ENCODE data around the gene TRIO. TPM values are rescaled to one million over a fixed set of nuclear protein-coding genes. Genes with fewer than 3 reads are reported as not detected.
"Not testable (repeated sequence)": the region's sequence is repeated elsewhere in the genome, so short reads cannot be mapped to it uniquely, and the experiment has no call there.

Gene TRIO
- total and polyA plus RNA-seq, 12 donors: 26.2 to 85.2 (median 61.9) TPM

DNA sequence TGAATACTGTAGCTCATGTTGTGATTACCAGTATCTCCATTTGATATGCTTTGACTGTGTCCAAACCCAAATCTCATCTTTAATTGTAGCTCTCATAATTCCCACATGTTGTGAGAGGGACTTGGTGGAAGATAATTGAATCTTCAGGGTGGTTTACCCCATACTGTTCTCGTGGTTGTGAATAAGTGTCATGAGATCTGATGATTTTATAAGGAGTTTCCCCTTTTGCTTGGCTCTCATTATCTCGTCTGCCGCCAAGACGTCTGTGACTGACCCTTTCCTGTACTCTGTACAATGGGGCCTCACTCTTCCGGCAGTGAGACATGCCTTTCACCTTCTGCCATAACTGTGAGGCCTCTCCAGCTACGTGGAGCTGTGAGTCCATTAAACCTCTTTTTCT is 59.3 kb downstream of the TRIO start:
- no peaks in the 10 kb centered on the region for H3K9me3 ChIP-seq
- no peak for TF ChIP-seq CTCF (IDR thresholded peaks at IDR 0.05)
- intact Hi-C loops (cut with DNase I): loop anchor here in 3 of 10 donors (10.0 kb wide), 2 partner anchors 52 to 58 kb away; partner anchors contain the start of gene TRIO (in 2 of the 3)
- H3K27ac ChIP-seq: peak overlapping the region in 6 of 10 donors; percentile 2 to 75 (median 32)
- DNase-seq (no peak), ATAC-seq (peak in 6 of 8 donors; percentile 21 to 65 (median 44))
- WGBS, 2 donors: 53 to 70% methylated on average over 6 of the region's 6 CpGs
- no peaks in the 10 kb centered on the region for H3K27me3 ChIP-seq
- no peak overlapping the region for H3K4me3 ChIP-seq
- peaks cover 6 to 92% (median 82%) of the 10 kb centered on the region in 9 donors for H3K4me1 ChIP-seq
- no peaks in the 10 kb centered on the region for H3K36me3 ChIP-seq

DNA sequence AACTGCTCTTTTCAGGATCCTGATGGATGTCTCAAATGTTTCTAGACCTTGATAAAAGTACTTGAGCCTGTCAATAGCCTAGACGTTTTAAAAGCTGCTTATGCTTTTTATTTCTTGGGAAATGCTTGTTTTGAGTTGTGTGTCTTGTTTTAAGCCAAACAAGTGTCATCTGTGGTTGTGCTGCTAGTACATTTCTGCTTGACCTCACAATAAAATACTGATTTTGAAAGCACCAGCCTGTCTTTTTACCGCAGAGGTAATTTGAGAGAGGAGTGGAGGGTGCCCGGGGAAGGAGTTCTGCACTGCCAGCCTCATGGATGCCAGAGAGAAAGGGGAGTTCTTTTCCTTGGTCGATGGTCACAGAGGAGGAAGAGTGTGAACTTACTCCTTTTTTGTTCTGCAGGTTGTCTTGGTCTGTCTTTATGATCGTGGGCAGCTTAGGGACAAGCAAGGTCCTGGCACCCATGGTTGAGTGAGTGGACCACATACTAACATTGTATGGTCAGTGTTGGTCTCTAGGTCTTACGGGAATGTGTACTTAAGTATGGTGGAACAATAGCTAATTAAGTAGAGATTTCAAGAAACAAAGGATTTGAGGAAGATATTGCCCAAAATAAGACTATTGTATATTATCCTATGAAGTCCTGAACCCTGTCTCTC is 61.0 kb downstream of the TRIO start:
- H3K27me3 ChIP-seq: no peaks in the 10 kb centered on the region
- intact Hi-C loops (cut with DNase I): loop anchor here in 3 of 10 donors (10.0 kb wide), 2 partner anchors 51 to 59 kb away; partner anchors contain the start of gene TRIO (in 2 of the 3)
- no peaks in the 10 kb centered on the region for H3K9me3 ChIP-seq
- H3K4me3 ChIP-seq: no peak overlapping the region
- H3K36me3 ChIP-seq: no peaks in the 10 kb centered on the region
- ATAC-seq (no peak), DNase-seq (no peak)
- TF ChIP-seq CTCF (IDR thresholded peaks at IDR 0.05): no peak
- peak overlapping the region in 6 of 10 donors; percentile 17 to 78 (median 62) for H3K27ac ChIP-seq
- 65 to 73% methylated on average over 6 of the region's 6 CpGs for WGBS, 2 donors
- peaks cover 5 to 93% (median 81%) of the 10 kb centered on the region in 9 donors for H3K4me1 ChIP-seq

- no peak for TF ChIP-seq CTCF (IDR thresholded peaks at IDR 0.05)
- Histone ChIP-seq H3K9me3 (no peaks in the 10 kb centered on the region), H3K27ac (peak overlapping the region in 6 of 10 donors; percentile 44 to 78 (median 62)), H3K36me3 (no peaks in the 10 kb centered on the region), H3K27me3 (no peaks in the 10 kb centered on the region), H3K4me1 (peaks cover 0 to 93% (median 77%) of the 10 kb centered on the region in 9 donors), H3K4me3 (peak overlapping the region in 3 of 10 donors; percentile 6 to 19 (median 8))
- DNase-seq (peak; percentile 30 to 51), ATAC-seq (peak in 6 of 8 donors; percentile 43 to 69 (median 63))
- intact Hi-C loops (cut with DNase I): loop anchor here in 3 of 10 donors (10.0 kb wide), 2 partner anchors 50 to 60 kb away; partner anchors contain the start of gene TRIO (in 2 of the 3)
- WGBS, 2 donors: 34 to 45% methylated on average over 9 of the region's 9 CpGs
Observed at GRCh38 chr5:14204785-14205321, 61.7 kb downstream of the TRIO start.

- no peak overlapping the region for H3K27ac ChIP-seq
- H3K4me1 ChIP-seq: peaks cover 0 to 93% (median 76%) of the 10 kb centered on the region in 9 donors
- ATAC-seq: no peak
- intact Hi-C loops (cut with DNase I): loop anchor here in 3 of 10 donors (10.0 kb wide), 2 partner anchors 49 to 61 kb away; partner anchors contain the start of gene TRIO (in 2 of the 3)
- H3K4me3 ChIP-seq: no peak overlapping the region
- no peak for DNase-seq
- H3K36me3 ChIP-seq: no peaks in the 10 kb centered on the region
- no peaks in the 10 kb centered on the region for H3K9me3 ChIP-seq
- TF ChIP-seq CTCF (IDR thresholded peaks at IDR 0.05): no peak
- WGBS, 2 donors: 87 to 90% methylated on average over 11 of the region's 11 CpGs
- no peaks in the 10 kb centered on the region for H3K27me3 ChIP-seq
Observed at GRCh38 chr5:14206028-14206725, 63.0 kb downstream of the TRIO start.

- ATAC-seq, DNase-seq, H3K36me3 ChIP-seq, H3K9me3 ChIP-seq, H3K4me3 ChIP-seq, H3K27me3 ChIP-seq: not testable (repeated sequence)
- WGBS, 2 donors: 62 to 84% methylated on average over 3 of the region's 3 CpGs
- intact Hi-C loops (cut with DNase I): loop anchor here in 3 of 10 donors (10.0 kb wide), 2 partner anchors 47 to 63 kb away; partner anchors contain the start of gene TRIO (in 2 of the 3)
- Histone ChIP-seq H3K27ac (peak overlapping the region in 1 of 10 donors; percentile 41), H3K4me1 (peaks cover 0 to 90% (median 68%) of the 10 kb centered on the region in 9 donors)
Observed at GRCh38 chr5:14207428-14207827, 64.3 kb downstream of the TRIO start.

Data from heart right ventricle (tissue), 16 donors.